ENCODE results near the gene MRPS33.
A peak's percentile ranks its signal among the peaks of the same experiment; 100 is the strongest.
"Not testable (repeated sequence)": the region's sequence is repeated elsewhere in the genome, so short reads cannot be mapped to it uniquely, and the experiment has no call there.

The MRPS33 gene

DNA sequence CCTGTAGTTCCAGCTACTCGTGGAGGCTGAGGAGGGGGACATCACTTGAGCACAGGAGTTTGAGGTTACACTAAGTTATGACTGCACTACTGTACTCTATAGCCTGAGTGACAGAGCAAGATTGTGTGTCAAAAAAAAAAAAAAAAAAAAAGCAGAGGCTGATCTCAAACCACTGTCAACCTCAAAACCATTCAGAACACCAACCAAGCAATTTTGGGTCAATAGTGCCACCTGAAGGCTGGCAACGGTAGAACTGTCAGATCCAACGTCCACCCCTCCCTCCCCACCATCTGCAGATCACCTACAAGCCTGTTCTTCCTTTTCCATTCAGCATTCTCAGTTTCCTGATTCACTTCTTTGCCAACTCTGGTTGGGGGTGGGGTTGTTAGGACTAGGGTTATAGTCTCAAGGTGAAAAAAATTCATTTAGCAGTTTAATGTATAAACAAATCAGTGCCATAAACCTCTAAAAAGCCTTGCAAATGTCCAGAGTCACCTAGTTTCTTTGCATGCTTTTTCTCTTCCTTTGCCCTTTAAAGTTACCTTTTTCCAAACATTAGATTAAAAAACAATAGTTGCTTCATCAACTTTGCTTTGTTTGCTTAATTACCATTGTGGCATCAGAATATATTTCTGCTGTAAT is 2.6 kb downstream of the MRPS33 start:
- DNase-seq, result peak; percentile 83

- no peak for DNase-seq
These were observed 3.3 kb downstream of the MRPS33 start for GRCh38 chr7:141011443-141011842.

GRCh38 chr7:141003172-141004065 is 11.3 kb downstream of the MRPS33 start:
- DNase-seq, result no peak

GRCh38 chr7:141001546-141001945 is 13.2 kb downstream of the MRPS33 start:
- no peak for DNase-seq

DNA sequence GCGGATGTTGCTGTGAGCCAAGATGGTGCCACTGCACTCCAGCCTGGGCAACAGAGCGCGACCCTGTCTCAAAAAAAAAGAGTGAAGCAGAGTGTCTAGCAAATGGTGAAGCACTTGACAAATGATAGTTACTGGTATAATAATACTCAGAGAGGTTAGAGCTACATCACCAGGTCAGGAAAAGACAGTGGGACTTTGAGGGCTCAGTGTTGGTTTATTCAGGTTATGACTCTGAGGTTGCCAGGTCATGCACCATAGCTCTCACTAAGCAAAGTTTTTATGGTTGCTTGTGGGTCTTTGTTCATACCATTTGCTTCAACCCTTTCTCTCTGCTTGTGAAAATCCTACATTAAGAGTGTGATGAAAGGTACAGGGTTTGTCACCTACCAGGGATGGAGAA is 13.6 kb downstream of the MRPS33 start:
- DNase-seq, result no peak

- DNase-seq, result no peak
These were observed 16.0 kb downstream of the MRPS33 start for GRCh38 chr7:140998715-140999114.

DNA sequence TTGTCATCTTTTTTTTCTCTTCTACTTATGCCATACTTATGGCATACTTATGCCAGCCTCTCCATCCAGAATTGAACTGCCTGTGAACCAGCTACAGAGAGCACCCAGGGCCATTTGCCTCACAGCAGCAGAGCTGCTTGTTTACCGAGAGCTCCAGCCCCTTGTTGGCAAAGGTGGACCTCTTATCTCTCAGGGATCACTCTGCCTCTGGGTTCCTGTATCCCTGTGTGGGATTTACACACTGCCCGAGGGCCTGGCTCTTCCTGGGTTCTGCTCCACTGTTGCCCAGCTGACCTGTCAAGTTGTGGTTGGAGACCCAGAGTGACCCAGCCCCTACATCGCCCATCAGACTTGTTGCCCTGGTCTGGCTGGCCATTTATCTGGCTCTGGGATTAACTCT is 22.3 kb downstream of the MRPS33 start:
- DNase-seq, result no peak

DNA sequence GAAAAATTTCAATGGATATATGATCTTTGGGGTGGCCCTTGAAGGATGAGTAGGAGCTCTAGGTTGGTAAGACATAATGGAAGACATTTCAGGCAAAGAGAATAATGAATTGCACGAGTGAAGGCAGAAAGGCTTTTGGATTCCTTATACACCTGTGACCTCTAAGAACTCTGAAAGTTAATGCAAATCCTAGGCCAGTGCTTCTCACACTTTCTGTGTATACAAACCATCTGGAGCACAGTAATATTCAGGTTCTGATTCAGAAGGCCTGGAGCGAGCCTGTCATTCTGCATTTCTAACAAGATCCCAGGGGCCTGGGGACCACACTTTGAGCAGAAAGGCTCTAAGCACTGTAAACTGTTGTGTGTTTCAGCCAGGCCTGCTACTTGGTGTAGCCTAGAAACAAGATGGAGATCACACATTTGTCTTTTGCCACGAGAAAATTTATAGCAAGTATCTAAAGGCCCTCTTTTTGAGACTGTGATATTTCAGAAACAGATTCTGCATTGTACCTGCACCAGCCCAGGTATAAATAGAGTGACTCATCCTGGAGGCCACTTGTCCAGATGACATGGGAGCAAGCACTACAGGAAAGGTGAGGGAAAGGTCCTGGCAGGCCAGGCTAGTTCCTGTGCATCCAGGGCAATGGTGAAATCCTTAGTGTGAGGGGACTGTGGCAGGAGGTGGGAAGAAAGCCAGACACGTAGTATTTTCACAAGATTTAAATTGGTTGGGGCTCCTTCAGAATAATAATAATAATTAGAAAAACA is 24.4 kb downstream of the MRPS33 start:
- no peak for DNase-seq

- no peak for DNase-seq
These were observed 25.7 kb downstream of the MRPS33 start for GRCh38 chr7:140989068-140989467.

- DNase-seq, result peak; percentile 19
These were observed 30.9 kb downstream of the MRPS33 start for GRCh38 chr7:140983802-140984201.

DNA sequence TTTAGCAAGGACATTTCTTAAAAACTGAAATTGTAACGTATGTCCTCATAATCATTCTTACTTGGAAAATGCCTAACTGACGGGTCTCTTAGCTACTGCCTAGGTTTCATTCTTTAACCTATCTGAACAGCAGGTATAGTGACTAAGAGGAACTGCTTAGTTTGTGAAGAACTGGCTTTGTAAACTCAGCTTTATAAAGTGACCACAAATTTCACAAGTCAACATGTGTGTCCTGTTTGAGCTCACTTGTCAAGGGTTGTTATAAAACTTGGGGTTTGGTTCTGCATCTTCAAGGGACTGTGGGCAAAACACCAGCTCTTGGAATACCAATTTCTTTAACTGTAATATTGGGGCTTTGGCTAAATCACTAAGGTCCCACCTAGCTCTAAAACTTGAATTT is 32.2 kb downstream of the MRPS33 start:
- DNase-seq, result no peak

GRCh38 chr7:140981951-140982350 is 32.8 kb downstream of the MRPS33 start:
- DNase-seq, result no peak

DNA sequence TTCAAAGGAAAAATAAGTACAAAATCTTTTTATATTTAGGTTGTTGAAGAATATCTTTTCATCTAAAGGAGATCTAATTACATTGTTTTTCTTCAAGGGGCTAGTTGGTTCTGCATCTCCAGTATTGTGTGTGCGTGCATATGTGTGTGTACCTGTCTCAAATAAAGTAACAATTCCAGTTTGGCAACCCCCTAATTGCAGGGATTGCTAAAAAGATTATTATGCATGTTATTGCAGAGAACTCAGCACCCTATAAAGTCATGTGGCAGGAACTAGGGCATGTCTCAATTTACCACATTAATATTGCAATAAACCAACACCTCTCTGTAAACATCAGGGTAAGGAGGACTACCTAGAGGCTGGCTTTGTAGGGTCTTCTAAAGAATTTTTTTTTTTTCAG is 37.0 kb downstream of the MRPS33 start:
- no peak for DNase-seq

- no peak for DNase-seq
These were observed 41.6 kb downstream of the MRPS33 start for GRCh38 chr7:140972876-140973829.

DNA sequence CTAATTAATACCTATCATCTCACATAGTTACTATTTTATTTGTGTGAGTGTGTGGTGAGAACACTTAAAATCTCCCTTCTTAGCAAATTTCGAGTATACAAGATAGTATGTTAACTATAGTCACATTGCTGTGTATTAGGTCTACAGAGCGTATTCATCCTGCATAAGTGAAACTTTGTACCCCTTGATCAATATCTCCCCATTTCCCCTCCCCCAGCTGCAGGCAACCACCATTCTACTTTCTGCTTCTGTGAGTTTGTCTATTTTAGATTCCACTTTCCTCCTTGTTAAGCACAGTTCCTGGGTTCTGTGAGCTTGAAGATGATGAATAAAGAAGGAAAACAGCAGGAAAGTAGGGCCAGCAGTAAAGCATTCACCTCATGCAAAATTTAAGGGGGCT is 42.4 kb downstream of the MRPS33 start:
- no peak for DNase-seq

GRCh38 chr7:140967438-140967837 is 47.3 kb downstream of the MRPS33 start:
- no peak for DNase-seq

- no peak for DNase-seq
These were observed 48.1 kb downstream of the MRPS33 start for GRCh38 chr7:140966561-140967233.

DNA sequence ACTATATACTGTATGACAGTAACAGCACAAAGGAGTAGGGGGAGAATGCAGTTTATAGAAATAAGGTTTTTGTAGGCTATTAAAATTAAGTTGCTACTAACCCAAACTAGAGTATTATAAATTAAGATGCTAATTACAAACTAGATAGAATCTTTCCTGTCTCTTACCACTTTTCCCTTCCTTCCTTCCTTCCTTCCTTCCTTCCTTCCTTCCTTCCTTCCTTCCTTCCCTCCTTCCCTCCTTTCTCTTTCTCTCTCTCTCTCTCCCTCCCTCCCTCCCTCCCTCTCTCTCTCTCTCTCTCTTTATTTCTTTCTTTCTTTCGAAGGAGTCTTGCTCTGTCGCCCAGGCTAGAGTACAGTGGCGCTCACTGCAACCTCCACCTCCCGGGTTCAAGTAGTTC is 53.6 kb downstream of the MRPS33 start:
- no peak for DNase-seq

- DNase-seq, result not testable (repeated sequence)
These were observed 57.8 kb downstream of the MRPS33 start for GRCh38 chr7:140956997-140957396.

All from activated CD4-positive, alpha-beta T cell treated with anti-CD3 and anti-CD28 coated beads, Interleukin-2, amount 50 U/mL, for 16 hours (primary cell).